A673 (cell line): ENCODE measurements around the gene NLRP12. TPM values are rescaled to one million over a fixed set of nuclear protein-coding genes. Genes with fewer than 3 reads are reported as not detected.

Source experiments
- BruUV-seq: library from RNA; stranded (reverse); fragments of 400-500 nt; replicated peaks from 2 replicates; lab custom pipeline; 2021; lab: Mats Ljungman, UMichigan
- CTCF ChIA-PET: fragments of 300-600 bp; sonication (Branson Sonifier 250); formaldehyde crosslinking; loops from one replicate; lab custom pipeline; 2022; ENCODE audit warnings: antibody characterized with exemption; lab: Charles Lee
- POLR2A ChIA-PET: fragments of 300-600 bp; sonication (Branson Sonifier 250); formaldehyde crosslinking; loops from one replicate; lab custom pipeline; 2022; ENCODE audit warnings: antibody characterized with exemption; ENCODE audit not compliant: low non-redundant PET; lab: Charles Lee
- DNase-seq: peaks from one replicate; pipeline ENCODE4 v3.0.0-alpha.2; 2015; ENCODE audit warnings: low spot score
- H3K27ac ChIP-seq: fragments of 200-600 bp; sonication (generic); 2 replicates; pipeline ENCODE4 v1.5.1; 2016; ENCODE audit warnings: mixed run types, low read depth, mild to moderate bottlenecking, mixed read lengths, antibody characterized with exemption, low read length; ENCODE audit not compliant: poor library complexity, severe bottlenecking
- H3K27me3 ChIP-seq: fragments of 200-600 bp; sonication (generic); replicated peaks from 2 replicates; pipeline ENCODE4 v1.6.1; 2017; ENCODE audit warnings: mixed run types, low read depth, mild to moderate bottlenecking, mixed read lengths, antibody characterized with exemption, low read length; ENCODE audit not compliant: insufficient read depth, poor library complexity
- H3K36me3 ChIP-seq: fragments of 200-600 bp; sonication (generic); 2 replicates; pipeline ENCODE4 v1.6.1; 2016; ENCODE audit warnings: mixed run types, mild to moderate bottlenecking, mixed read lengths, antibody characterized with exemption, low read length; ENCODE audit not compliant: insufficient read depth, poor library complexity, severe bottlenecking
- H3K4me1 ChIP-seq: fragments of 200-600 bp; sonication (generic); 2 replicates; pipeline ENCODE4 v1.6.1; 2017; ENCODE audit warnings: mixed run types, mild to moderate bottlenecking, mixed read lengths, antibody characterized with exemption, low read length; ENCODE audit not compliant: insufficient read depth, poor library complexity, severe bottlenecking
- H3K4me3 ChIP-seq: fragments of 200-600 bp; sonication (generic); 2 replicates; pipeline ENCODE4 v1.5.1; 2016; ENCODE audit warnings: low read depth, mixed run types, mild to moderate bottlenecking, mixed read lengths, low read length; ENCODE audit not compliant: poor library complexity, severe bottlenecking
- H3K9me3 ChIP-seq: fragments of 200-600 bp; sonication (generic); 2 replicates; pipeline ENCODE4 v1.6.1; 2016; ENCODE audit warnings: mixed run types, low read depth, mild to moderate bottlenecking, mixed read lengths, antibody characterized with exemption, low read length; ENCODE audit not compliant: poor library complexity, severe bottlenecking
- EZH2 ChIP-seq: fragments of 200-600 bp; sonication (generic); IDR thresholded peaks from 2 replicates; pipeline ENCODE4 v1.6.1; 2017; ENCODE audit warnings: borderline replicate concordance, low read depth, mild to moderate bottlenecking, mixed read lengths, antibody characterized with exemption, low read length; ENCODE audit not compliant: poor library complexity, severe bottlenecking
- intact Hi-C: fragments of 100-400 bp; cut with micrococcal nuclease; formaldehyde crosslinking; loops from one replicate; pipeline ENCODE4 v1.10.0; 2022; ENCODE audit not compliant: unreplicated experiment
- total RNA-seq: library from RNA; stranded (reverse); gene quantifications from 2 replicates; pipeline ENCODE4 v1.2.3, GENCODE V29; 2021
- TF ChIP-seq, protein P1 (sequence below): fragments of 300-800, 200-600 bp; sonication (generic); conservative IDR thresholded peaks from 2 replicates; pipeline ENCODE4 v1.5.1; 2017; ENCODE audit warnings: low read depth, mild to moderate bottlenecking, antibody characterized with exemption, low read length, moderate library complexity, mixed read lengths

The NLRP12 gene
- total RNA-seq, 1 experiment from 2014 or later = not detected

DNA sequence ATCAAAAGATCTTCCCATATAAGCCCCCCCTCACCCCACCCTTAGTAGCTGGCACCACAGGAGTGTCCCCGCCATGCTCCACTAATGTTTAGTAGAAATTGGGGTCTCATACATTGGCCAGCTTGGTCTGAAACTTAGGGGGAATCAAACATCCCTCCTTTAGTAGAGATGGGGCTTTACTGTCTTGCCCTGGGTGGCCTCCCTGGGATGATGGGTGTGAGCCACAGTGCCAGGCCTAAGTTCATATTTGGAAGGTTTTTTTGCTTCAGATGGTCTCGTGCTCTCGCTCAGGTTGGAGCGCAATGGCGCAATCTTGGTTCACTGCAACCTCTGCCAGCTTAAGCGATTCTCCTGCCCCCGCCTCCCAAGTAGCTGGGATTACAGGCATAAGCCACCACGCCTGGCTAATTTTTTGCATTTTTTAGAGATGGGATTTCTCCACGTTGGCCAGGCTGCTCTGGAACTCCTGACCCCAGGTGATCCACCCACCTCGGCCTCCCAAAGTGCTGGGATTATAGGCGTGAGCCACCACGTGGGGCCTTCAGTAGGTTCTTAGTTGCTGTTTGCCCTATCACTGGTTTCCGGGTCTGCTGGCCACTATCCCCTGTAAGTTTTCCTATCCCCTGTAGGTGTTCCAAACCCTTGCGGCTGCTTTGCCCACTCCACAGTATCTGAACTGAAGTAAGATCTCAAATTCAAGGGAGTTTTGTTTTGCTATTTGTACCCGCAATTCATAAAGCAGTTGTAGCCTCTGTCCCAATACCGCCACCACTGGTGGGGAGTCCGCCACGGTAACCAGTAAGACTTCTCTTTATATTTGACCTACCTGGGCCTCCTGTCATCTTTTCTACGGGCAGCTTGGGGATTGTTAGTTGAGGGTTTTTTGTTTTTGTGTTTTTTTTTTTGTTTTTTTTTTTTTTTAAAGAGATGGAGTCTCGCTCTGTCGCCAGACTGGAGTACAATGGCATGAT lies 34.1 kb downstream of the NLRP12 start:
- no peaks in the 10 kb centered on the region for H3K27me3 ChIP-seq
- CTCF ChIA-PET = interaction anchor here (0.6 kb wide), 2 partner anchors 191 to 239 kb away, joined by 4 to 15 read pairs; no protein-coding TSS in a partner anchor
- DNase-seq = no peak
- BruUV-seq = no TSS peak
- H3K9me3 ChIP-seq = no peaks in the 10 kb centered on the region
- no peaks in the 10 kb centered on the region for H3K4me1 ChIP-seq
- intact Hi-C loops = no loop called here
- no peaks in the 10 kb centered on the region for H3K36me3 ChIP-seq
- POLR2A ChIA-PET = no interaction called here
- H3K27ac ChIP-seq = no peak overlapping the region
- no peak overlapping the region for H3K4me3 ChIP-seq
- no peak for TF ChIP-seq EZH2
- TF ChIP-seq, protein P1, sequence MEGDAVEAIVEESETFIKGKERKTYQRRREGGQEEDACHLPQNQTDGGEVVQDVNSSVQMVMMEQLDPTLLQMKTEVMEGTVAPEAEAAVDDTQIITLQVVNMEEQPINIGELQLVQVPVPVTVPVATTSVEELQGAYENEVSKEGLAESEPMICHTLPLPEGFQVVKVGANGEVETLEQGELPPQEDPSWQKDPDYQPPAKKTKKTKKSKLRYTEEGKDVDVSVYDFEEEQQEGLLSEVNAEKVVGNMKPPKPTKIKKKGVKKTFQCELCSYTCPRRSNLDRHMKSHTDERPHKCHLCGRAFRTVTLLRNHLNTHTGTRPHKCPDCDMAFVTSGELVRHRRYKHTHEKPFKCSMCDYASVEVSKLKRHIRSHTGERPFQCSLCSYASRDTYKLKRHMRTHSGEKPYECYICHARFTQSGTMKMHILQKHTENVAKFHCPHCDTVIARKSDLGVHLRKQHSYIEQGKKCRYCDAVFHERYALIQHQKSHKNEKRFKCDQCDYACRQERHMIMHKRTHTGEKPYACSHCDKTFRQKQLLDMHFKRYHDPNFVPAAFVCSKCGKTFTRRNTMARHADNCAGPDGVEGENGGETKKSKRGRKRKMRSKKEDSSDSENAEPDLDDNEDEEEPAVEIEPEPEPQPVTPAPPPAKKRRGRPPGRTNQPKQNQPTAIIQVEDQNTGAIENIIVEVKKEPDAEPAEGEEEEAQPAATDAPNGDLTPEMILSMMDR = no peak

DNA sequence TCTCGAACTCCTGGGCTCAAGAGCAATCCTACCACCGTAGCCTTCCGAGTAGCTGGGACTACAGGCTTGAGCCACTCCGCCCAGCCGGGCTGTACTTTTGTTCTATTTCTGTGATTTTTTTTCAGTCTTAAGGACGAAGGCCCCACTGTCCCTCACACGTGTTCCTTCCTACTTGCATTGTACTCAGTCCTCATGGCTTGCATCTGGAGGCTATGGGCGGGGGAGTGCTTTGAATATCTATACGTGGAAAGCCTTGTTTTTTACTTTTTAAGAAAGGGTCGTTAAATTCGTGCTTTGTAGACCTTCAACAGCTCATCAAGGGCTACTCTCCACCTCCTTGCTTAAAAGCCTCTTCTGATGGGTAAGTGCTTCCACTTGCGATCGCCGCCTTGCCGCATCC lies 36.8 kb downstream of the NLRP12 start:
- Histone ChIP-seq H3K9me3 (no peaks in the 10 kb centered on the region), H3K4me1 (no peaks in the 10 kb centered on the region), H3K27ac (no peak overlapping the region), H3K27me3 (no peaks in the 10 kb centered on the region), H3K4me3 (no peak overlapping the region), H3K36me3 (no peaks in the 10 kb centered on the region)
- TF ChIP-seq EZH2 = no peak
- TF ChIP-seq, protein P1 = no peak
- intact Hi-C loops = no loop called here
- CTCF ChIA-PET = no interaction called here
- no peak for DNase-seq
- BruUV-seq = no TSS peak
- POLR2A ChIA-PET = no interaction called here

DNA sequence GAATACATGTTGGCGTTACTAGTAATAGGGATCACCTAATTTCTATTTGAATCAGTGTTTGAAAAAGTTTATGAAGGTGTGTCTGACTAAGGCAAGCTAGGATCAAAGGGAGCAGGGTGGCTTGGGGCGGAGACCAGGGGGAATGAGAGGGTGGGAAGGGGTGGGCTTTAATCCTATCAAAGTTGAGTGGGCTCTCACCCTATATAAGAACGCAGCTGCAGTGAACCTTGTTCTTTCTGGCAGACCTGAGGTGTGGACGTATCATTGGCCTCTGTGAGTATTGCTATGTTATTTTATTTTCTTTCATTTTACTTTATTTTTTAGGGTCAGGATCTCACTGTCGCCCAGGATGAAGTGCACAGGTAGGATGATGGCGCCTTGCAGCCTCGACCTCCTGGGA lies 37.4 kb downstream of the NLRP12 start:
- POLR2A ChIA-PET = no interaction called here
- Histone ChIP-seq H3K4me3 (no peak overlapping the region), H3K9me3 (no peaks in the 10 kb centered on the region), H3K27ac (no peak overlapping the region), H3K36me3 (no peaks in the 10 kb centered on the region), H3K4me1 (no peaks in the 10 kb centered on the region), H3K27me3 (no peaks in the 10 kb centered on the region)
- CTCF ChIA-PET = interaction anchor here (0.6 kb wide), 1 partner anchor 243 kb away, joined by 5 read pairs; no protein-coding TSS in a partner anchor
- DNase-seq = no peak
- intact Hi-C loops = no loop called here
- no TSS peak for BruUV-seq
- TF ChIP-seq EZH2 = no peak
- TF ChIP-seq, protein P1 = no peak
